ENCODE measurements around the gene CD6.

DNA sequence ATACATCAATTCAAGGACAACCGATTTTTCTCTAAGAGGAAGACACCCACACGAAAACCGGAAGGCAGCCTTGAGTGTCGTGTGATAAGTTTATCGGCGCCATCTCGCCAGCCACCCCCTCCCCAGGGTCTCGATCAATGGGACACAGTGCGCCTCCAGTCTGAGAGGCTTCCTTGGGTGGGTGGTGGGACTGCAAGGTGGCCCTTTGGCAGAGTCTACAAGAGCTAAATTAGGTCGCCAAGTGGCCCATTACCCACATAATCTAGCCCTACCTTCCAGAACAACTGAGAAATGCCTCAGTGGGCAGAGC, 64.0 kb downstream of the CD6 start:
- TF ChIP-seq POLR2A (IDR thresholded peaks at IDR 0.05): no peak
- TF ChIP-seq, protein P1, sequence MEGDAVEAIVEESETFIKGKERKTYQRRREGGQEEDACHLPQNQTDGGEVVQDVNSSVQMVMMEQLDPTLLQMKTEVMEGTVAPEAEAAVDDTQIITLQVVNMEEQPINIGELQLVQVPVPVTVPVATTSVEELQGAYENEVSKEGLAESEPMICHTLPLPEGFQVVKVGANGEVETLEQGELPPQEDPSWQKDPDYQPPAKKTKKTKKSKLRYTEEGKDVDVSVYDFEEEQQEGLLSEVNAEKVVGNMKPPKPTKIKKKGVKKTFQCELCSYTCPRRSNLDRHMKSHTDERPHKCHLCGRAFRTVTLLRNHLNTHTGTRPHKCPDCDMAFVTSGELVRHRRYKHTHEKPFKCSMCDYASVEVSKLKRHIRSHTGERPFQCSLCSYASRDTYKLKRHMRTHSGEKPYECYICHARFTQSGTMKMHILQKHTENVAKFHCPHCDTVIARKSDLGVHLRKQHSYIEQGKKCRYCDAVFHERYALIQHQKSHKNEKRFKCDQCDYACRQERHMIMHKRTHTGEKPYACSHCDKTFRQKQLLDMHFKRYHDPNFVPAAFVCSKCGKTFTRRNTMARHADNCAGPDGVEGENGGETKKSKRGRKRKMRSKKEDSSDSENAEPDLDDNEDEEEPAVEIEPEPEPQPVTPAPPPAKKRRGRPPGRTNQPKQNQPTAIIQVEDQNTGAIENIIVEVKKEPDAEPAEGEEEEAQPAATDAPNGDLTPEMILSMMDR (IDR thresholded peaks at IDR 0.05 in 8 of 11, conservative IDR thresholded peaks at IDR 0.05 in 3 of 11): no peak
- no peak for TF ChIP-seq POLR2AphosphoS5 (IDR thresholded peaks at IDR 0.05)
